ENCODE data around the gene KIF21B. TPM values are rescaled to one million over a fixed set of nuclear protein-coding genes. Genes with fewer than 3 reads are reported as not detected.

The KIF21B gene
- total RNA-seq, 1 experiment from 2014 or later: 0.66 TPM

- no peak overlapping the region for H3K9ac ChIP-seq (ENCODE audit: low read length)
- no peaks in the 10 kb centered on the region for H3K36me3 ChIP-seq (ENCODE audit: low read depth, low read length)
- no peaks in the 10 kb centered on the region for H3F3A ChIP-seq (ENCODE audit: low read length, unreplicated experiment)
- CTCF ChIA-PET: no interaction called here
- no peaks in the 10 kb centered on the region for H3K79me2 ChIP-seq (ENCODE audit: low read length)
- H2AFZ ChIP-seq (ENCODE audit: low read length): no peak overlapping the region
- POLR2A ChIA-PET (ENCODE audit: unreplicated experiment): no interaction called here
- H3K27ac ChIP-seq (ENCODE audit: low read length): no peak overlapping the region
- no TSS peak for BruUV-seq (replicated peaks)
- no peaks in the 10 kb centered on the region for H3K9me3 ChIP-seq (ENCODE audit: low read length)
- ATAC-seq (no peak), DNase-seq (no peak)
- intact Hi-C loops (cut with micrococcal nuclease): no loop called here
- H3K9me2 ChIP-seq (replicated peaks; ENCODE audit: low read length): 0 out of 2 replicates have a peak, but pooled peaks cover 4% of the 10 kb centered on the region
- no peak overlapping the region for H3K4me3 ChIP-seq (ENCODE audit: low read length)
- no peak for TF ChIP-seq EZH2phosphoT487 (IDR thresholded peaks at IDR 0.05; ENCODE audit: borderline replicate concordance, low read length)
- TF ChIP-seq EZH2 (IDR thresholded peaks at IDR 0.05; ENCODE audit: low read length, unreplicated experiment): no peak
- TF ChIP-seq, protein P1, sequence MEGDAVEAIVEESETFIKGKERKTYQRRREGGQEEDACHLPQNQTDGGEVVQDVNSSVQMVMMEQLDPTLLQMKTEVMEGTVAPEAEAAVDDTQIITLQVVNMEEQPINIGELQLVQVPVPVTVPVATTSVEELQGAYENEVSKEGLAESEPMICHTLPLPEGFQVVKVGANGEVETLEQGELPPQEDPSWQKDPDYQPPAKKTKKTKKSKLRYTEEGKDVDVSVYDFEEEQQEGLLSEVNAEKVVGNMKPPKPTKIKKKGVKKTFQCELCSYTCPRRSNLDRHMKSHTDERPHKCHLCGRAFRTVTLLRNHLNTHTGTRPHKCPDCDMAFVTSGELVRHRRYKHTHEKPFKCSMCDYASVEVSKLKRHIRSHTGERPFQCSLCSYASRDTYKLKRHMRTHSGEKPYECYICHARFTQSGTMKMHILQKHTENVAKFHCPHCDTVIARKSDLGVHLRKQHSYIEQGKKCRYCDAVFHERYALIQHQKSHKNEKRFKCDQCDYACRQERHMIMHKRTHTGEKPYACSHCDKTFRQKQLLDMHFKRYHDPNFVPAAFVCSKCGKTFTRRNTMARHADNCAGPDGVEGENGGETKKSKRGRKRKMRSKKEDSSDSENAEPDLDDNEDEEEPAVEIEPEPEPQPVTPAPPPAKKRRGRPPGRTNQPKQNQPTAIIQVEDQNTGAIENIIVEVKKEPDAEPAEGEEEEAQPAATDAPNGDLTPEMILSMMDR (conservative IDR thresholded peaks at IDR 0.05; ENCODE audit: low read depth, low read length): 0 out of 2 replicates have a peak, but pooled peaks have one; percentile 18
- H3K4me2 ChIP-seq (ENCODE audit: low read length): no peak overlapping the region
- H3K27me3 ChIP-seq (ENCODE audit: low read length): peaks cover 62% of the 10 kb centered on the region
- peaks cover 9% of the 10 kb centered on the region for H3K4me1 ChIP-seq (ENCODE audit: insufficient read depth, low read length)
- H4K20me1 ChIP-seq (ENCODE audit: low read length): no peaks in the 10 kb centered on the region
Measured at GRCh38 chr1:201069636-201070035, 46.1 kb upstream of the KIF21B start.

- no peak overlapping the region for H3K4me3 ChIP-seq (ENCODE audit: low read length)
- H4K20me1 ChIP-seq (ENCODE audit: low read length): no peaks in the 10 kb centered on the region
- H3K79me2 ChIP-seq (ENCODE audit: low read length): no peaks in the 10 kb centered on the region
- peaks cover 68% of the 10 kb centered on the region for H3K27me3 ChIP-seq (ENCODE audit: low read length)
- no peaks in the 10 kb centered on the region for H3F3A ChIP-seq (ENCODE audit: low read length, unreplicated experiment)
- H3K4me2 ChIP-seq (ENCODE audit: low read length): no peak overlapping the region
- no peak overlapping the region for H3K27ac ChIP-seq (ENCODE audit: low read length)
- H3K36me3 ChIP-seq (ENCODE audit: low read depth, low read length): no peaks in the 10 kb centered on the region
- H2AFZ ChIP-seq (ENCODE audit: low read length): no peak overlapping the region
- ATAC-seq: no peak
- 0 out of 2 replicates have a peak, but pooled peaks cover 4% of the 10 kb centered on the region for H3K9me2 ChIP-seq (replicated peaks; ENCODE audit: low read length)
- no peak overlapping the region for H3K9ac ChIP-seq (ENCODE audit: low read length)
- no peak for DNase-seq
- TF ChIP-seq, protein P1 (conservative IDR thresholded peaks at IDR 0.05; ENCODE audit: low read depth, low read length): no peak
- no peak for TF ChIP-seq EZH2phosphoT487 (IDR thresholded peaks at IDR 0.05; ENCODE audit: borderline replicate concordance, low read length)
- ChIA-PET CTCF (no interaction called here), POLR2A (ENCODE audit: unreplicated experiment) (no interaction called here)
- no peaks in the 10 kb centered on the region for H3K9me3 ChIP-seq (ENCODE audit: low read length)
- intact Hi-C loops (cut with micrococcal nuclease): no loop called here
- peaks cover 9% of the 10 kb centered on the region for H3K4me1 ChIP-seq (ENCODE audit: insufficient read depth, low read length)
- no TSS peak for BruUV-seq (replicated peaks)
Measured at GRCh38 chr1:201068976-201069375, 45.5 kb upstream of the KIF21B start.

GRCh38 chr1:201066986-201067385 is 43.5 kb upstream of the KIF21B start:
- TF ChIP-seq, protein P1 (conservative IDR thresholded peaks at IDR 0.05; ENCODE audit: low read depth, low read length): no peak
- TF ChIP-seq EZH2phosphoT487 (IDR thresholded peaks at IDR 0.05; ENCODE audit: borderline replicate concordance, low read length) (no peak), EZH2 (IDR thresholded peaks at IDR 0.05; ENCODE audit: low read length, unreplicated experiment) (no peak)
- ChIA-PET CTCF (no interaction called here), POLR2A (ENCODE audit: unreplicated experiment) (no interaction called here)
- no peaks in the 10 kb centered on the region for H3K9me3 ChIP-seq (ENCODE audit: low read length)
- no peak overlapping the region for H2AFZ ChIP-seq (ENCODE audit: low read length)
- no peaks in the 10 kb centered on the region for H3F3A ChIP-seq (ENCODE audit: low read length, unreplicated experiment)
- ATAC-seq (no peak), DNase-seq (no peak)
- no peak overlapping the region for H3K9ac ChIP-seq (ENCODE audit: low read length)
- no peaks in the 10 kb centered on the region for H3K36me3 ChIP-seq (ENCODE audit: low read depth, low read length)
- H3K27me3 ChIP-seq (ENCODE audit: low read length): peaks cover 81% of the 10 kb centered on the region
- H3K79me2 ChIP-seq (ENCODE audit: low read length): no peaks in the 10 kb centered on the region
- BruUV-seq (replicated peaks): no TSS peak
- no peaks in the 10 kb centered on the region for H3K9me2 ChIP-seq (replicated peaks; ENCODE audit: low read length)
- no peaks in the 10 kb centered on the region; the same call in 1 of the 2 replicates for H3K4me1 ChIP-seq (ENCODE audit: insufficient read depth, low read length)
- no peak overlapping the region for H3K27ac ChIP-seq (ENCODE audit: low read length)
- intact Hi-C loops (cut with micrococcal nuclease): no loop called here
- no peak overlapping the region for H3K4me2 ChIP-seq (ENCODE audit: low read length)
- H3K4me3 ChIP-seq (ENCODE audit: low read length): no peak overlapping the region
- H4K20me1 ChIP-seq (ENCODE audit: low read length): no peaks in the 10 kb centered on the region

Measured in PC-3 (cell line).